Upper lobe of left lung (tissue), 4 donors: ENCODE data around the gene CSH2.

Experiments used
- CTCF ChIP-seq, 6 experiments: fragments of 450-650 bp in 4 of 6; fragments of 200-600 bp in 2 of 6; sonication (generic) in 2 of 6; IDR thresholded peaks; one replicate each; pipeline ENCODE4 v1.5.1; 2016 to 2019; ENCODE audit warnings: antibody characterized with exemption in 6 of 6
- POLR2A ChIP-seq, 4 donors: fragments of 450-650 bp; IDR thresholded peaks; one replicate each; pipeline ENCODE4 v1.5.1; 2016 to 2017; ENCODE audit warnings: antibody characterized with exemption in 4 of 4, mild to moderate bottlenecking in 2 of 4
- POLR2AphosphoS5 ChIP-seq, 2 donors: sonication (generic); formaldehyde crosslinking; IDR thresholded peaks; one replicate each; pipeline ENCODE4 v1.5.1; 2017; ENCODE audit warnings: antibody characterized with exemption in 2 of 2

- TF ChIP-seq POLR2A (IDR thresholded peaks at IDR 0.05) (no peak), CTCF (IDR thresholded peaks at IDR 0.05) (no peak), POLR2AphosphoS5 (IDR thresholded peaks at IDR 0.05) (no peak)
Measured at GRCh38 chr17:63826468-63827001, 46.9 kb downstream of the CSH2 start.
